GM18517 (cell line): ENCODE data around the gene PDE4B.
A peak's percentile ranks its signal among the peaks of the same experiment; 100 is the strongest.
"Not testable (repeated sequence)": the region's sequence is repeated elsewhere in the genome, so short reads cannot be mapped to it uniquely, and the experiment has no call there.

Source experiments
- ATAC-seq: cut with Tn5 transposase; IDR thresholded peaks from one replicate; pipeline ENCODE4 v1.9.1; 2021; ENCODE audit warnings: mild to moderate bottlenecking, moderate library complexity; ENCODE audit not compliant: unreplicated experiment

PDE4B gene

GRCh38 chr1:66401244-66401643 lies 608.5 kb downstream of the PDE4B start:
- no peak for ATAC-seq

DNA sequence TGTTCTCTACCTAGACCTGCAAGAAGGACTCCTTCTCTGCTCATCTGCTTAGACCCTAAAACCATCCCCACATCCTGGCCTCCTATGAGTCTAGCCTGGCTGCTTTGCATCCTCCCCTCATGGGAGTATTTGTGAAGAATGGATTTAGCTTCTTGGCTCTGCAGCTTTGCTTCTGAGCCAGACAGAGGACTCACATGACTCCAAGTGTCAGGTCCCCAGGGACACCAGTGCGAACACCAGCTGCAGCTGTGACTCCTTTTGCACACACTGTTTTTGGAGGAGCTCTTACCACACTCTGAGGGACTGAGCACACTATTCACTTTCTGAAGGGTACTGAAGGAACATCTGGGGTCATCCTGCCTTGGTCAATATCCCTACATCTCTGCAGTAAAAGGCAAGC lies 609.5 kb downstream of the PDE4B start:
- peak; percentile 86 for ATAC-seq

- no peak for ATAC-seq
These were observed 610.5 kb downstream of the PDE4B start for GRCh38 chr1:66403007-66403731.

- ATAC-seq, result no peak
These were observed 612.4 kb downstream of the PDE4B start for GRCh38 chr1:66405061-66405460.

DNA sequence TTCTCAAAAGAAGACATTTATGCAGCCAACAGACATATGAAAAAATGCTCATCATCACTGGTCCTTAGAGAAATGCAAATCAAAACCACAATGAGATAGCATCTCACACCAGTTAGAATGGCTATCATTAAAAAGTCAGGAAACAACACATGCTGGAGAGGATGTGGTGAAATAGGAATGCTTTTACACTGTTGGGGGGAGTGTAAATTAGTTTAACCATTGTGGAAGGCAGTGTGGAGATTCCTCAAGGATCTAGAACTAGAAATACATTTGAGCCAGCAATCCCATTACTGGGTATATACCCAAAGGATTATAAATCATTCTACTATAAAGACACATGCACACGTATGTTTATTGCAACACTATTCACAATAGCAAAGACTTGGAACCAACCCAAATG lies 618.8 kb downstream of the PDE4B start:
- ATAC-seq, result not testable (repeated sequence)

GRCh38 chr1:66412704-66413103 lies 620.0 kb downstream of the PDE4B start:
- no peak for ATAC-seq

DNA sequence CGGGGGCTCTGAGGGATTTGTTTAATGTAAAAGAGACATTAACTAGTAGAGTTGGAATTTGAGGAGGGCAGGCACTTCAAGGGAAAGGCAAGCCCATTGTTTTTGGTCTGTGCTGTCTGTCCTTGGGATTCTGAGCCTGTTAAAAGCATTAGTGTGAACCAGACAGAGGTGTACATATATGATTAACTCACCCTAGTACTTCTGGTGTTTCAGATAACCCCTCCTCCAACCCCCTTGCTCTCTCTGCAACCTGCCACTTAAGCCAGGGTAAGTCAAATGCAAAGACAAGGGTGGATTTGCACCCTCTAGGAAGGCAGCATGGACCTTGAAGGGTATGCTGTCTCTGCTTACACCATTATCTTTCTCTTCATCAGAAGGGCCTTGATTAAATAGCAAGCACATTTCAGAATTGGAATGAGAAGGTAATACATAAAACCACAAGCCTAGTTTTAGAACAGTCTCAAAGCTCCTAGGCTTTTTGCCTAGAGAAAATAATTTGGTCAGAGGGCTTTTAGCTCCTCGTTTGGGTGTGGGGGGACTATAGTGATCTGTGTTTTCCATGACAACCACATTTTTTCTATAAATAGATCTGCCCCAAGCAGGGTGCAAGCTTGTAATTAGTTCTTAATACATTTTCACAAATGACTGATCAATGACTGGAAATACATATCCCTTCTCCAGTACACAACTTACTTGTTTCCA lies 620.6 kb downstream of the PDE4B start:
- no peak for ATAC-seq

GRCh38 chr1:66413838-66414175 lies 621.1 kb downstream of the PDE4B start:
- no peak for ATAC-seq

- ATAC-seq, result no peak
These were observed 622.6 kb downstream of the PDE4B start for GRCh38 chr1:66415281-66415680.

DNA sequence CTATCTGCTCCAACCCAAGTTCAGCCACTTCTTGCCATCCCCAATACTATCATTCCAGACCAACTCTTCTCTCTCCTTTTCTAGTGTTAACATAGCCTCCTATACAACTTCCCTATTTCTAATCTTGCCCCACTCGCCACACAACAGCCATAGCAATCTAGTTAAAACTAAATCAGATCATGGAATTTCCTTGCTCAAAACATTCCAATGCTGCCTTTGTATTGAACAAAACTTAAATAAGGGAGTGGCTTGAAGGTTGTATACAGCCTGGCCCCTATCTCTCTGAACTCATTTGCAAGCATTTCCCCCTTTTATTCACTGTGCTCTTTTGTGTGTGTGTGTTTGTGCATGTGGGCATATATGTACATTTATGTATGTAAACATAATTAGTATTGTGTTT lies 623.2 kb downstream of the PDE4B start:
- ATAC-seq, result no peak

DNA sequence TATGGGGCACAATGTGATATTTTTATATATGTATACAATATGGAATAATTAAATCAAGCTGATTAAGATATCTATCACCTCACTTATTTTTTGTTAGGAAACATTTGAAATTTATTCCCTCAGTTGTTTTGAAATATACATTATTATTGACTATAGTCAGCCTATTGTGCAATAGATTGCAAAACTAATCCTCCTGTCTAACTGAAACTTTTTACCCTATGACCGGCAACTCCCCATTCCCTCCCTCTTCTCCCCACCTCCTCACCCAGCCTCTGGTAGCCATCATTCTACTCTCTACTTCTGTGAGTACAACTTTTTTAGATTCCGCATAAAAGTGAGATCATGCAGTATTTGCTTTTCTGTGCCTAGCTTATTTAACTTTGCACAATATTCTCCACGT lies 623.6 kb downstream of the PDE4B start:
- ATAC-seq, result no peak

GRCh38 chr1:66418021-66418420 lies 625.3 kb downstream of the PDE4B start:
- no peak for ATAC-seq

DNA sequence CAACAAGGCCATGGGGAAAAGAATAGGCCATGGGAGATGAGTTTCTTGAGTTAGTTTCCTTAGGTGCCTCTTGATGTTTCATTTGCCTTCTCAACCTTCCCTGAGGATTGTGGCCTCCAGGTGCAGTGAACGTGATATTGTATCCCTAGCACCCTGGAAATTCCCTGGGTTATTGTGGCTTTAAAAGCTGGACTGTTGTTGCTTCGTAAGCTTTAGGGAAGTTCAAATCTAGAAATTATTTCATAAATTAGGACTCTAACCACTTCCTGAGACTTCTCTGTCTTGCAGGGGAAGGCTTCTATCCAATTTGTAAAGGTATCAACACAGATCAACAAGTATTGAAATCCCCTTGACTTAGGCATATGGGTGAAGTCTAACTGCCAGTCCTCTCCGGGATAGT lies 627.5 kb downstream of the PDE4B start:
- not testable (repeated sequence) for ATAC-seq

DNA sequence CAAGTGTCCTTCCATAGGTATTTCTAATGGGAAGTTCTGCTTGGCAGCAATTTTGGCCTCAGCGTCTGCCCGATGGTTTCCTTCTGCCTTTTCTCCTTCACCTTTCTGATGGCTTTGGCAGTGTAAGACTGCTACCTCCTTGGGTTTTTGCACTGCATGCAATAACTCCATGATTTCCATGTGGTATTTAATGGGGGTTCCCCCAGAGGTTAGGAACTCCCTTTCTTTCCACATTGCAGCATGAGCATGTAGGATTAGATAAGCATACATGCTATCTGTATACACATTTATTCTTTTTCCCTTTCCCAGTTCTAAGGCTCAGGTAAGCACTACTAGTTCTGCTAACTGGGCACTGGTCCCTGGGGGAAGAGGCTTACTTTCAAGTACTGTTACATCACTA lies 628.2 kb downstream of the PDE4B start:
- not testable (repeated sequence) for ATAC-seq

- ATAC-seq, result no peak
These were observed 630.1 kb downstream of the PDE4B start for GRCh38 chr1:66422804-66423203.
